Endothelial cell of hepatic sinusoid (primary cell): ENCODE measurements around the gene TCF3.
"Not testable (repeated sequence)": the region's sequence is repeated elsewhere in the genome, so short reads cannot be mapped to it uniquely, and the experiment has no call there.

Source experiments
- in situ Hi-C: cut with HindIII; loops from 2 replicates; pipeline ENCODE4 v1.10.0; 2017; ENCODE audit warnings: low sequenced_read_pairs

TCF3 gene

GRCh38 chr19:1654178-1654792 lies 1.9 kb upstream of the TCF3 start:
- in situ Hi-C loops: no loop called here

- in situ Hi-C loops: no loop called here
Observed at GRCh38 chr19:1653300-1653628, 849 bp upstream of the TCF3 start.

GRCh38 chr19:1651568-1652291 lies 685 bp downstream of the TCF3 start:
- in situ Hi-C loops: no loop called here

GRCh38 chr19:1650650-1651567 lies 1.5 kb downstream of the TCF3 start:
- in situ Hi-C loops: no loop called here

- in situ Hi-C loops: no loop called here
Observed at GRCh38 chr19:1649706-1650649, 2.4 kb downstream of the TCF3 start.

- in situ Hi-C loops: no loop called here
Observed at GRCh38 chr19:1648920-1649541, 3.4 kb downstream of the TCF3 start.

- in situ Hi-C loops: no loop called here
Observed at GRCh38 chr19:1648459-1648849, 4.0 kb downstream of the TCF3 start.

- in situ Hi-C loops: no loop called here
Observed at GRCh38 chr19:1647501-1648458, 4.6 kb downstream of the TCF3 start.

GRCh38 chr19:1646659-1647453 lies 5.6 kb downstream of the TCF3 start:
- in situ Hi-C loops: no loop called here

GRCh38 chr19:1646149-1646548 lies 6.3 kb downstream of the TCF3 start:
- in situ Hi-C loops: no loop called here

- in situ Hi-C loops: no loop called here
Observed at GRCh38 chr19:1645299-1645698, 7.1 kb downstream of the TCF3 start.

- in situ Hi-C loops: no loop called here
Observed at GRCh38 chr19:1644070-1644469, 8.3 kb downstream of the TCF3 start.

- in situ Hi-C loops: not testable (repeated sequence)
Observed at GRCh38 chr19:1640893-1641448, 11.4 kb downstream of the TCF3 start.

GRCh38 chr19:1636325-1637236 lies 15.8 kb downstream of the TCF3 start:
- in situ Hi-C loops: no loop called here

GRCh38 chr19:1634938-1635243 lies 17.5 kb downstream of the TCF3 start:
- in situ Hi-C loops: no loop called here

- in situ Hi-C loops: no loop called here
Observed at GRCh38 chr19:1634242-1634937, 18.0 kb downstream of the TCF3 start.
